H1 (cell line): ENCODE measurements around the gene PHETA1. TPM values are rescaled to one million over a fixed set of nuclear protein-coding genes. Genes with fewer than 3 reads are reported as not detected.

Experiments used
- BCL11A ChIP-seq, 2 experiments: IDR thresholded peaks; one replicate each; pipeline ENCODE4 v1.6.1; 2011; ENCODE audit warnings: low read depth in 2 of 2, low read length in 2 of 2, mild to moderate bottlenecking in 2 of 2
- NRF1 ChIP-seq: IDR thresholded peaks from 2 replicates; pipeline ENCODE4 v1.6.1; 2011; ENCODE audit warnings: mild to moderate bottlenecking, low read depth, low read length, improper control_type of control experiment
- RXRA ChIP-seq: IDR thresholded peaks from 2 replicates; pipeline ENCODE4 v1.6.1; 2011; ENCODE audit warnings: low read depth, mild to moderate bottlenecking, low read length, moderate library complexity; ENCODE audit not compliant: insufficient read depth
- polyA plus RNA-seq, 7 experiments: library from polyadenylated mRNA; depleted of rRNA in 3 of 7; stranded (reverse) in 5 of 7; unstranded in 2 of 7; fragments of >200 nt in 5 of 7; fragments of 200-250 nt in 2 of 7; gene quantifications; 1 replicate in 5 of 7; 2 replicates in 1 of 7; 4 replicates in 1 of 7; pipeline versions ENCODE4 v1.2.1 to v1.2.3, GENCODE V29; 2011 to 2013; ENCODE audit warnings: missing spikeins in 2 of 7, mixed read lengths in 2 of 7
- total RNA-seq: library from RNA; stranded (reverse); fragmentation: NEBNext Ultra II Directional; extraction: Animal tissue kit (Norgen Biotek cat#: 25700); gene quantifications from 2 replicates; pipeline ENCODE4 v1.2.1, GENCODE V29; 2021

Gene PHETA1
- total and polyA plus RNA-seq, 2 of the 8 experiments (the other 6 are each of a cell fraction or from before 2014, with no cell fraction given): 5.2 to 12.3 TPM

DNA sequence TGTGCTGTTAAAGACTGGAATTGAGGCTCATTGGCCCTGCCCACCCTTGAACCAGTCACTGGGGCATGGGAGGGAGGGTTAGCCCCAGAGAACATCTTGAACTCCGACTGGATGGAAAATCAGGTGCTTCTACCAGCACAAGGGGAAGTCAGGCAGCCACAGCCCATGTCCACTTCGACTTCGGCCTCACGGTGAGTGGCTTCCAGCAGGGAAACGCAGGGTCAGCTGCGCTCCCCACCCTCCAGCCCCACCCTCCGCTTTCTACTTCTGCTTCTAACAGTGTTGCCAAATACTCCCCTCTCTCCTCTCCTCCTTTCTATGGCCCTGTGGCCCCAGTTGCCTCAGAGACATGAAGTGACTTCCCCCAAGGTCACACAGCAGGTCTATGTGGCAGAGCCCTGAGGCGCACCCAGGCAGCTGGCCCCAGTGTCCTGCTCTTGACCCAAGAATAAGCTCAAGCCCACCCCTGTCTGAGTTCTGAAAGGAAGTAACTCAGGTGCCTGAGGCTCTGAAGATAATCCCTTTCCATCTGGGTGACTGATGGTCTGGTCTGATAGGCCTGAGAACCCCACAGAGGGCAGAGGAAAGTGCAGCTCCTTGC lies 24.9 kb upstream of the PHETA1 start (continued):
- TF ChIP-seq NRF1: no peak
- TF ChIP-seq BCL11A (IDR thresholded peaks at IDR 0.05; ENCODE audit: low read depth in 2 of 2, low read length in 2 of 2): no peak
- TF ChIP-seq RXRA: no peak
